ENCODE data around the gene SOCS2.

DNA sequence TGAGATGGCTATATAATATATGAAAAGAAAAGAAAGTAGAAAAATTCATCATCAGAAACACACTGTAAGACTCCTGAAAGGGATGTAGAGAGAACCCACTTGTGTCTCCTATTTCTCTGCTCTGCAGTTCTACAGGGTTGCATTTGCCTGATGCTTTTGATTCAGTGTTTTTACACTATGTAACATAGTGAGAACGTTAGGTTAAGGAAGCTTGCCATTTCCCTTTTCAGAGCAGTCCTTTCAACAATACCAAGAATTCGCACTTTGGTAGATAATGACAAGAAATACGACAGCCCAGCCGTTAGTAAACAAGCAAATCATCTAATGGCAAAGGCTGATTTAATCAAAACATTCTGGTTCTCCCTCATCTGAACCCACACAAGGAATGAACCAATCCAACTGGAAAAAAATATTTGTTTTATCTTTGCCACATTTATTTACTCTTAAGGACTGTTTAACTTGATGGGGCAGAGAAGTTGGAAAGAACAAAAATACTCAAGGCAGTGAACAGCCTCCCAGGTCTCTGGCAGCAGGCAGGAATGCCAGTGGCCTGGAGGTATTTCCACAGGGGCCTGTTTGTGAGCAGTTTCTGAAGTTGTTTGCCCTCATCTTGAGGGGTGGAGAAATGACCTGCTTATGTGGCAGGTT, 30.8 kb upstream of the SOCS2 start:
- TF ChIP-seq POLR2A (IDR thresholded peaks at IDR 0.05; ENCODE audit: borderline replicate concordance, extremely low read depth, insufficient read depth, insufficient read length) (no peak), FOSL1 (IDR thresholded peaks at IDR 0.05; ENCODE audit: low read depth) (no peak), EGR1 (IDR thresholded peaks at IDR 0.05; ENCODE audit: low read depth) (no peak), EZH2phosphoT487 (IDR thresholded peaks at IDR 0.05; ENCODE audit: borderline replicate concordance) (no peak)

Measured in HCT116 (cell line).